HepG2 (cell line): ENCODE measurements around the gene HSP90AB1. TPM values are rescaled to one million over a fixed set of nuclear protein-coding genes. Genes with fewer than 3 reads are reported as not detected.

Experiments used
- EP300 ChIP-seq, 3 experiments: sonication (generic) in 1 of 3; formaldehyde crosslinking in 1 of 3; IDR thresholded peaks; 2 replicates each; pipeline versions ENCODE4 v1.5.1 to v1.6.1; 2011 to 2020; ENCODE audit warnings: low read depth in 2 of 3, low read length in 2 of 3, borderline replicate concordance in 1 of 3, improper control_type of control experiment in 1 of 3, mild to moderate bottlenecking in 1 of 3, missing genetic modification reagents in 1 of 3, moderate library complexity in 1 of 3
- FIP1L1 ChIP-seq: fragments of 200-400 bp; formaldehyde crosslinking; IDR thresholded peaks from 2 replicates; pipeline ENCODE4 v1.6.1; 2018; ENCODE audit warnings: low read depth, mild to moderate bottlenecking, low read length, moderate library complexity, borderline replicate concordance; ENCODE audit not compliant: insufficient read depth
- FLYWCH1 ChIP-seq: sonication (generic); formaldehyde crosslinking; IDR thresholded peaks from 2 replicates; pipeline ENCODE4 v1.8.1; 2023; ENCODE audit warnings: mild to moderate bottlenecking, missing genetic modification reagents
- HNF4A ChIP-seq: sonication (generic); formaldehyde crosslinking; IDR thresholded peaks from 2 replicates; pipeline ENCODE4 v1.4.0; 2020; ENCODE audit warnings: missing genetic modification reagents
- HOXA5 ChIP-seq: sonication (generic); formaldehyde crosslinking; IDR thresholded peaks from 2 replicates; pipeline ENCODE4 v1.4.0; 2020; ENCODE audit warnings: missing genetic modification reagents
- MEF2D ChIP-seq: sonication (generic); formaldehyde crosslinking; IDR thresholded peaks from 2 replicates; pipeline ENCODE4 v1.5.1; 2020; ENCODE audit warnings: mild to moderate bottlenecking, missing genetic modification reagents
- POGZ ChIP-seq: sonication (generic); formaldehyde crosslinking; IDR thresholded peaks from 2 replicates; pipeline ENCODE4 v1.4.0; 2020; ENCODE audit warnings: mild to moderate bottlenecking, missing genetic modification reagents
- PPARG ChIP-seq: conservative IDR thresholded peaks from 2 replicates; pipeline ENCODE4 v1.6.1; 2016; ENCODE audit warnings: missing biosample characterization, missing genetic modification reagents
- SOX5 ChIP-seq: IDR thresholded peaks from 2 replicates; pipeline ENCODE4 v1.6.1; 2016; ENCODE audit warnings: borderline replicate concordance
- SOX6 ChIP-seq, 2 experiments: fragments of 450-650 bp in 1 of 2; sonication (generic) in 1 of 2; formaldehyde crosslinking in 1 of 2; IDR thresholded peaks; 2 replicates each; pipeline versions ENCODE4 v1.4.0 to v1.6.1; 2017 to 2020; ENCODE audit warnings: antibody characterized with exemption in 1 of 2, mild to moderate bottlenecking in 1 of 2, missing genetic modification reagents in 1 of 2
- THAP11 ChIP-seq: IDR thresholded peaks from 2 replicates; pipeline ENCODE4 v1.6.1; 2016; ENCODE audit warnings: missing biosample characterization, missing genetic modification reagents
- UBTF ChIP-seq: sonication (generic); formaldehyde crosslinking; IDR thresholded peaks from 2 replicates; pipeline ENCODE4 v1.4.0; 2020; ENCODE audit warnings: mild to moderate bottlenecking, missing genetic modification reagents
- ZBTB42 ChIP-seq: sonication (generic); formaldehyde crosslinking; IDR thresholded peaks from 2 replicates; pipeline ENCODE4 v1.5.0; 2020; ENCODE audit warnings: mild to moderate bottlenecking, missing genetic modification reagents
- ZNF17 ChIP-seq: sonication (generic); formaldehyde crosslinking; IDR thresholded peaks from 2 replicates; pipeline ENCODE4 v1.5.0; 2020; ENCODE audit warnings: mild to moderate bottlenecking, missing genetic modification reagents
- ZNF24 ChIP-seq: fragments of 450-650 bp; IDR thresholded peaks from 2 replicates; pipeline ENCODE4 v1.6.1; 2017; ENCODE audit warnings: antibody characterized with exemption, mild to moderate bottlenecking
- ZNF331 ChIP-seq: sonication (generic); formaldehyde crosslinking; IDR thresholded peaks from 2 replicates; pipeline ENCODE4 v1.4.0; 2020; ENCODE audit warnings: missing genetic modification reagents
- ZNF343 ChIP-seq: sonication (generic); formaldehyde crosslinking; IDR thresholded peaks from 2 replicates; pipeline ENCODE4 v1.4.0; 2020; ENCODE audit warnings: mild to moderate bottlenecking, missing genetic modification reagents
- ZNF350 ChIP-seq: sonication (generic); formaldehyde crosslinking; IDR thresholded peaks from 2 replicates; pipeline ENCODE4 v1.4.0; 2020; ENCODE audit warnings: mild to moderate bottlenecking, low read depth, missing genetic modification reagents, borderline replicate concordance
- ZNF441 ChIP-seq: sonication (generic); formaldehyde crosslinking; IDR thresholded peaks from 2 replicates; pipeline ENCODE4 v1.7.0; 2021; ENCODE audit warnings: missing genetic modification reagents, borderline replicate concordance
- ZNF780A ChIP-seq: sonication (generic); formaldehyde crosslinking; IDR thresholded peaks from 2 replicates; pipeline ENCODE4 v1.8.0; 2022; ENCODE audit warnings: mild to moderate bottlenecking, missing genetic modification reagents, moderate library complexity
- ZNF788 ChIP-seq: sonication (generic); formaldehyde crosslinking; IDR thresholded peaks from 2 replicates; pipeline ENCODE4 v1.5.0; 2020; ENCODE audit warnings: mild to moderate bottlenecking, missing genetic modification reagents, borderline replicate concordance
- polyA plus RNA-seq, 8 experiments: library from polyadenylated mRNA; depleted of rRNA in 3 of 8; stranded (reverse) in 7 of 8; unstranded in 1 of 8; fragments of >200 nt; fragmentation: Illumina TruSeq in 4 of 8; extraction: Trizol in 4 of 8; gene quantifications; 2 replicates each; pipeline versions ENCODE4 v1.2.1 to v1.2.3, GENCODE V29; 2011 to 2016; ENCODE audit warnings: low read depth in 4 of 8, missing spikeins in 1 of 8, mixed read lengths in 1 of 8; ENCODE audit not compliant: insufficient read depth in 1 of 8
- total RNA-seq, 5 experiments: library from RNA; depleted of rRNA; stranded (reverse); fragments of >200 nt; fragmentation: Illumina TruSeq; extraction: Trizol; gene quantifications; 2 replicates each; pipeline ENCODE4 v1.2.3, GENCODE V29; 2016; ENCODE audit warnings: low read depth in 1 of 5
- TF ChIP-seq, protein P1 (sequence below): IDR thresholded peaks from 2 replicates; pipeline ENCODE4 v1.6.1; 2018; ENCODE audit warnings: missing genetic modification reagents, mild to moderate bottlenecking, missing compliant biosample characterization
- TF ChIP-seq, protein P2 (sequence below): IDR thresholded peaks from 2 replicates; pipeline ENCODE4 v1.6.1; 2012; ENCODE audit warnings: low read depth, low read length, improper control_type of control experiment

The HSP90AB1 gene
- total and polyA plus RNA-seq, 2 of the 13 experiments (the other 11 are each of a cell fraction or from before 2014, with no cell fraction given) = 1,325 to 1,472 TPM

GRCh38 chr6:44221291-44221960, 25.5 kb upstream of the HSP90AB1 start (continued):
- TF ChIP-seq, protein P1, sequence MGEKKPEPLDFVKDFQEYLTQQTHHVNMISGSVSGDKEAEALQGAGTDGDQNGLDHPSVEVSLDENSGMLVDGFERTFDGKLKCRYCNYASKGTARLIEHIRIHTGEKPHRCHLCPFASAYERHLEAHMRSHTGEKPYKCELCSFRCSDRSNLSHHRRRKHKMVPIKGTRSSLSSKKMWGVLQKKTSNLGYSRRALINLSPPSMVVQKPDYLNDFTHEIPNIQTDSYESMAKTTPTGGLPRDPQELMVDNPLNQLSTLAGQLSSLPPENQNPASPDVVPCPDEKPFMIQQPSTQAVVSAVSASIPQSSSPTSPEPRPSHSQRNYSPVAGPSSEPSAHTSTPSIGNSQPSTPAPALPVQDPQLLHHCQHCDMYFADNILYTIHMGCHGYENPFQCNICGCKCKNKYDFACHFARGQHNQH = peak; percentile 80; the same call in 1 of the 2 replicates
- 0 out of 2 replicates have a peak, but pooled peaks have one; percentile 27 for TF ChIP-seq ZBTB42 (CRISPR knock-in tag)
- 0 out of 2 replicates have a peak, but pooled peaks have one; percentile 13 for TF ChIP-seq SOX5 (CRISPR knock-in tag)
- no peak for TF ChIP-seq MEF2D
- TF ChIP-seq SOX6 (IDR thresholded peaks at IDR 0.05) = no peak
- TF ChIP-seq SOX6 (CRISPR knock-in tag; IDR thresholded peaks at IDR 0.05) = peak; percentile 65
- peak; percentile 67; the same call in 1 of the 2 replicates for TF ChIP-seq FLYWCH1 (CRISPR knock-in tag)
- TF ChIP-seq EP300 (IDR thresholded peaks at IDR 0.05; ENCODE audit: low read depth in 2 of 2, low read length in 2 of 2) = peak in 1 of 2 experiments; percentile 12; a peak in 1 of 4 replicates
- no peak for TF ChIP-seq EP300 (CRISPR knock-in tag; IDR thresholded peaks at IDR 0.05; ENCODE audit: borderline replicate concordance)
- TF ChIP-seq FIP1L1 = no peak
- TF ChIP-seq HNF4A (CRISPR knock-in tag) = peak; percentile 30; the same call in 1 of the 2 replicates
- peak; percentile 74 for TF ChIP-seq ZNF350 (CRISPR knock-in tag)
- peak; percentile 55 for TF ChIP-seq THAP11
- TF ChIP-seq, protein P2, sequence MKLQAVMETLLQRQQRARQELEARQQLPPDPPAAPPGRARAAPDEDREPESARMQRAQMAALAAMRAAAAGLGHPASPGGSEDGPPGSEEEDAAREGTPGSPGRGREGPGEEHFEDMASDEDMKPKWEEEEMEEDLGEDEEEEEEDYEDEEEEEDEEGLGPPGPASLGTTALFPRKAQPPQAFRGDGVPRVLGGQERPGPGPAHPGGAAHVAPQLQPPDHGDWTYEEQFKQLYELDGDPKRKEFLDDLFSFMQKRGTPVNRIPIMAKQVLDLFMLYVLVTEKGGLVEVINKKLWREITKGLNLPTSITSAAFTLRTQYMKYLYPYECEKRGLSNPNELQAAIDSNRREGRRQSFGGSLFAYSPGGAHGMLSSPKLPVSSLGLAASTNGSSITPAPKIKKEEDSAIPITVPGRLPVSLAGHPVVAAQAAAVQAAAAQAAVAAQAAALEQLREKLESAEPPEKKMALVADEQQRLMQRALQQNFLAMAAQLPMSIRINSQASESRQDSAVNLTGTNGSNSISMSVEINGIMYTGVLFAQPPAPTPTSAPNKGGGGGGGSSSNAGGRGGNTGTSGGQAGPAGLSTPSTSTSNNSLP = 0 out of 2 replicates have a peak, but pooled peaks have one; percentile 25
- TF ChIP-seq ZNF441 (CRISPR knock-in tag) = no peak
- peak; percentile 66; the same call in 1 of the 2 replicates for TF ChIP-seq ZNF331 (CRISPR knock-in tag)
- TF ChIP-seq ZNF343 (CRISPR knock-in tag) = no peak
- peak; percentile 39; the same call in 1 of the 2 replicates for TF ChIP-seq PPARG (CRISPR knock-in tag)
- TF ChIP-seq ZNF780A (CRISPR knock-in tag) = no peak
- peak; percentile 48; the same call in 1 of the 2 replicates for TF ChIP-seq HOXA5 (CRISPR knock-in tag)
- peak; percentile 44; the same call in 1 of the 2 replicates for TF ChIP-seq POGZ
- no peak for TF ChIP-seq ZNF24
- peak; percentile 78 for TF ChIP-seq UBTF (CRISPR knock-in tag)
- TF ChIP-seq ZNF17 (CRISPR knock-in tag) = no peak
- peak; percentile 48; the same call in 1 of the 2 replicates for TF ChIP-seq ZNF788 (CRISPR knock-in tag)
